Coronary artery (tissue), 2 donors: Measurements from ENCODE around the gene TMEM63C.

ENCODE experiments used
- DNase-seq: peaks from one replicate; pipeline ENCODE4 v3.0.0-alpha.2; 2017; ENCODE audit warnings: low spot score
- H3K27ac ChIP-seq, 2 donors: fragments of 200-600 bp; sonication (generic); one replicate each; pipeline ENCODE4 v1.5.1; 2016 to 2019
- H3K4me3 ChIP-seq: fragments of 200-600 bp; sonication (generic); 2 replicates; pipeline ENCODE4 v1.5.1; 2016; ENCODE audit warnings: mild to moderate bottlenecking, moderate library complexity
- TF ChIP-seq, protein P1 (sequence below): fragments of 200-600 bp; sonication (generic); IDR thresholded peaks from one replicate; pipeline ENCODE4 v1.5.1; 2019; ENCODE audit warnings: antibody characterized with exemption

Gene TMEM63C

DNA sequence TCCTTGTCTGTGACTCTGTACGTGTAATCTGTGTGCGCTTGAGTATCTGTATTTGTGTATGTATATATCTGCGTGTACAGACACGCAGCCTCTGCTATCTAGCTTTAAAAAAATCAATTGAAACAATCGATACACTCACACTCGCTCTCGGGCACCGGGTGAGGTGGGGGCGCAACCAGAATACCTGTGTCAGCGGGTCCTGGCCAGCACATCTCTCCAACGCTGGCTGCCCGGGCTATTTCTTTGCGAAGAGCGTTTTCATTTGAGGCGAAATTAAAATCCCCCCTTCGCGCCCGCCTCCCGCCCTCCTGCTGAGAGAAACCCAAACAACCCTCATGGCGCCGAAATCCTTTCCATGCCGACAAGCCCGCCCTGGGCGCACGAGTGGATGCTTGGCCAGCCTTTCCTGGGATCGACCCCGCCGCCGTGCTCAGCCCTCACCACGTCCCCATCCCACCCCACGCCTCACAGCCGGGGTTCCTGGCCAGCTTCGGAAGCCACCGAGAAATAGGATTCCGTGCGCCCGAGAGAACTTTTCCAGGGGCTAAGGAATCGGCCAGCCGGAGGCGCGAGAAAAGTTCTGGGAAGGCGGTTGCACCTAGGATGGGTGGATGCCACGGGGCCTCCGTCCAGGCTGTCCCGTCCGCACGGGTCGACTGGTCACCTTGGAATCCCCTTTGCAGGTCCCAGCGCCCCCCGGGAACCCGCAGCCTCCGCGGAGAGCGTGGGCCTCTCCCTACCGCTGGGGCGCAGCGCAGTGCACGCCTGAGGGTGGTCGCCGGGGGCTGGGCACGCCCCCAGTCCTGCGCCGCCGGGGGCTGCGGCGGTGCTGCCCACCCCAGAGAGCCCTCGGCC is 41.0 kb upstream of the TMEM63C start:
- TF ChIP-seq, protein P1, sequence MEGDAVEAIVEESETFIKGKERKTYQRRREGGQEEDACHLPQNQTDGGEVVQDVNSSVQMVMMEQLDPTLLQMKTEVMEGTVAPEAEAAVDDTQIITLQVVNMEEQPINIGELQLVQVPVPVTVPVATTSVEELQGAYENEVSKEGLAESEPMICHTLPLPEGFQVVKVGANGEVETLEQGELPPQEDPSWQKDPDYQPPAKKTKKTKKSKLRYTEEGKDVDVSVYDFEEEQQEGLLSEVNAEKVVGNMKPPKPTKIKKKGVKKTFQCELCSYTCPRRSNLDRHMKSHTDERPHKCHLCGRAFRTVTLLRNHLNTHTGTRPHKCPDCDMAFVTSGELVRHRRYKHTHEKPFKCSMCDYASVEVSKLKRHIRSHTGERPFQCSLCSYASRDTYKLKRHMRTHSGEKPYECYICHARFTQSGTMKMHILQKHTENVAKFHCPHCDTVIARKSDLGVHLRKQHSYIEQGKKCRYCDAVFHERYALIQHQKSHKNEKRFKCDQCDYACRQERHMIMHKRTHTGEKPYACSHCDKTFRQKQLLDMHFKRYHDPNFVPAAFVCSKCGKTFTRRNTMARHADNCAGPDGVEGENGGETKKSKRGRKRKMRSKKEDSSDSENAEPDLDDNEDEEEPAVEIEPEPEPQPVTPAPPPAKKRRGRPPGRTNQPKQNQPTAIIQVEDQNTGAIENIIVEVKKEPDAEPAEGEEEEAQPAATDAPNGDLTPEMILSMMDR: no peak
- Histone ChIP-seq H3K4me3 (peak overlapping the region; percentile 63), H3K27ac (no peak overlapping the region)
- DNase-seq: no peak

DNA sequence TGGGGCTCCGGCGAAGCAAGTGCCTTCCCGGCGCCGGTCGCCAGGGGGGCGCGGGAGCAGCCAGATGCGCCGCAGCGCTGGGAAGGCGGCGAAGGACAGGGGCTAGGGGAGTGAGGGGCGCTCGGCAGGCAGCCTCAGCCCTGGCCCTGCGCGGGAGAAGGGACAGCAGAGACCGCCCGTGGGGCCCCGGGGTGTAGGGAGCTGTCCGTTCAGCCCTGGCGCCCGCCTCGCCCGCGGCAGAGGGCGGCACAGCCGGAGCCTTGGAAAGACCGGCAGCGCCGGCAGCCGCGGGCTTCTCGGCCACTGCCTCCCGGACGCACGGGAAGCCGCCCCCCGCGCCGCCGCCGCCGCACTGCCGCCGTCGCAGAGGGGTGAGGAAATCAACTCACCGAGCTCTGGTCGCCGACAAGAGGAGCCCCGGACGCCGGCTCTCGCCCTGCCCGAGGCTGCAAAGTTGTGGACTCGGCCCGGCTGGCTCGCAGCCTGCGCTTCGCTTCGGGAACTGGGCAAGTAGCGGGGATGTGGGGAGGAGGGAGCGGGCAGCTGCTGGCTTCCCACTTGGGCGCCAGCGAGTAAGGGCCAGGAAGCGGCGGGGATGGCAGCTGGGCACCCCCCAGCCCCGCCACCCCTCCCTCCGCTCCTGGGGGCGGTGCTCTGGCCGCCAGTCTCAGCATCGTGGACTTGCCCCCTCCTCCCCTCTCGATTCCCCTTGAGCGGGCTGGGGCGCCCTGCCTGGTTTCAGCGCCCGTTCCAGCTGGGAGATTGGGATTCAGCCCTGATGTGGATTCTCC is 40.2 kb upstream of the TMEM63C start, which contains the start of gene ZDHHC22:
Gene ZDHHC22 (minus strand): TSS at position 578 of the 791 bp plus-strand sequence. CDS start 2,053 bp downstream, outside the sequence.
- H3K4me3 ChIP-seq: peak within 1 kb of the TSS; percentile 63

DNA sequence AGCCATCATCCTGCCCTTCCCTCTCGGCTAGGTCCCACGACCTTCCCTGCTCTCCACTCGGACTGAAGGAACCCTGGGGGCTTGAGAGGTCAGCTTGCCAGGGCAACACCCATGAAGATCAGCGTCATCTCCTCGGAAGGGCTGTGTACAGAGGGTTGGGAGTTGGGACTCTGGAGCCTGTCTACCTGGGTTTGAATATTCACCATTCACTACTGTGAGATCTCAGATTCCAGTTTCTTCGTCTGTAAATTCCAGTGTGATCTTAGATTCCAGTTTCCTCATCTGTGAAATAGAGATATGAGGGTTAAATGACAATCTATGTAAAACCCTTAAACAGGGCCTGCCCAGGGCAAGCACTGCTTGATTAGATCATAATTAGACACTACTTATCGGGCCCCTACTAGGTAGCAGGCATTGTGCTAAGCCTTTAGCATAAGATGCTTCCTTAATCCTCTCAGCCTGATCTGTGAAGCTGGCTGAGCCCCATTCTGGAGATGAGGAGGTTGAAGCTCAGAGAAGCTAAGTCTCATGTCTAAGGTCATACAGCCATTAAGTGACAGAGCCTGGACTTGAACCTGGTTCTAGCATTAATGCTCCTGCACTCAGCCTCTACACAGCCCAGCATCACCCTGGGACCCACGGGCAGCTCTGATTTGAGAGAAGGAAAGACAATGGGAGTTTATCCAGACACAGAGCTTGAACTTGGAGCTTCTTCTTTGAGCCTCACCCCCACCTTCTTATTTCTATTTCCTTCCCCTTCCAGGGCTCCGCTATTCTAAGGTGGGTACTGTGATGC is 39.4 kb upstream of the TMEM63C start:
- peak overlapping the region; percentile 63 for H3K4me3 ChIP-seq
- TF ChIP-seq, protein P1: no peak
- H3K27ac ChIP-seq: no peak overlapping the region
- no peak for DNase-seq

More for the DNA sequence above, 40.2 kb upstream of the TMEM63C start, which contains the start of gene ZDHHC22:
- TF ChIP-seq, protein P1: peak; percentile 17
- DNase-seq: no peak
- H3K27ac ChIP-seq: no peak within 1 kb of the TSS

DNA sequence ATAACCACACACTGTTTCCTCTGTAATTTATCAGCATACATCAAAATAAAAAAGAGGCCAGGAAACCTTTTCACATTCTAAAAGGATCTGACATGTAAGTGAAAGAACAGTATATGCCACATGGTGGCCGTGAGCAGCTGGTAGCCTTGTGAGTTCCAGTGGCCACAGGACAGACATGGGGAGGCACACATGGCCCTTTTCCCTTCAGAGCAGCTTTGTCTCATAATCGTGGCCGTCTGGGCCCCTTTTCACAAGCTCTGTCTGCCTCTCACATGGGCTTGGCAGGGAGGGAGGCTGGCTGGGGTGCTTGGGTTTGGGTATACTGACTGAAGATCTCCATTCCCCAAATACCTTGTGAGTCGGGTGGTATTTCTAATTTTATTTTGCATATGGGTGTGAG is 38.5 kb upstream of the TMEM63C start:
- Histone ChIP-seq H3K27ac (no peak overlapping the region), H3K4me3 (no peak overlapping the region)
- no peak for DNase-seq
- TF ChIP-seq, protein P1: no peak

GRCh38 chr14:77144412-77145115 is 37.0 kb upstream of the TMEM63C start:
- Histone ChIP-seq H3K4me3 (no peak overlapping the region), H3K27ac (no peak overlapping the region)
- TF ChIP-seq, protein P1: no peak
- no peak for DNase-seq

- TF ChIP-seq, protein P1: no peak
- Histone ChIP-seq H3K27ac (no peak overlapping the region), H3K4me3 (no peak overlapping the region)
- peak; percentile 66 for DNase-seq
Observed at GRCh38 chr14:77145975-77146740, 35.4 kb upstream of the TMEM63C start.
